ENCODE measurements around the gene IL1RAP.
"Not testable (repeated sequence)": the region's sequence is repeated elsewhere in the genome, so short reads cannot be mapped to it uniquely, and the experiment has no call there.

- not testable (repeated sequence) for TF ChIP-seq TCF4 (CRISPR knock-in tag; IDR thresholded peaks at IDR 0.05; ENCODE audit: borderline replicate concordance); ARNTL (CRISPR knock-in tag; IDR thresholded peaks at IDR 0.05; ENCODE audit: borderline replicate concordance, low read depth); ZFP30 (CRISPR knock-in tag; IDR thresholded peaks at IDR 0.05); POU6F1 (CRISPR knock-in tag; IDR thresholded peaks at IDR 0.05; ENCODE audit: borderline replicate concordance, low read depth); ZNF70 (CRISPR knock-in tag; IDR thresholded peaks at IDR 0.05); CREB5 (CRISPR knock-in tag; IDR thresholded peaks at IDR 0.05; ENCODE audit: low read depth); PPARA (CRISPR knock-in tag; IDR thresholded peaks at IDR 0.05; ENCODE audit: borderline replicate concordance)
These were observed 4.6 kb downstream of the IL1RAP start for GRCh38 chr3:190518531-190518930.

Measured in SK-N-SH treated with all-trans-retinoic acid at 6 μM for 48 hours (cell line).